Activated CD4-positive, alpha-beta memory T cell treated with anti-CD3 and anti-CD28 coated beads for 36 hours (primary cell): ENCODE measurements around the gene STOML3. TPM values are rescaled to one million over a fixed set of nuclear protein-coding genes. Genes with fewer than 3 reads are reported as not detected.

Experiments used
- CTCF ChIA-PET: fragments of 350-600 bp; sonication (Branson Sonifier 250); formaldehyde crosslinking; loops from one replicate; lab custom pipeline; 2021; ENCODE audit warnings: antibody characterized with exemption, inconsistent platforms; lab: Charles Lee
- POLR2A ChIA-PET: fragments of 350-600 bp; sonication (Branson Sonifier 250); formaldehyde crosslinking; loops from one replicate; lab custom pipeline; 2021; ENCODE audit warnings: antibody characterized with exemption; lab: Charles Lee
- DNase-seq: peaks from one replicate; pipeline ENCODE4 v3.0.0-alpha.2; 2020
- H3K27ac Mint-ChIP-seq: one replicate; pipeline ENCODE4 v1.8.0; 2021; ENCODE audit warnings: mixed read lengths
- H3K27me3 Mint-ChIP-seq: one replicate; pipeline ENCODE4 v1.8.0; 2021; ENCODE audit warnings: mixed read lengths
- H3K36me3 Mint-ChIP-seq: one replicate; pipeline ENCODE4 v1.8.0; 2021; ENCODE audit warnings: mixed read lengths
- H3K4me1 Mint-ChIP-seq: one replicate; pipeline ENCODE4 v1.8.0; 2021; ENCODE audit warnings: low read depth, mixed read lengths
- H3K4me3 Mint-ChIP-seq: one replicate; pipeline ENCODE4 v1.8.0; 2021; ENCODE audit warnings: mild to moderate bottlenecking, mixed read lengths
- H3K9me3 Mint-ChIP-seq: one replicate; pipeline ENCODE4 v1.8.0; 2021; ENCODE audit warnings: mixed read lengths
- intact Hi-C: fragments of 100-400 bp; cut with micrococcal nuclease; formaldehyde crosslinking; loops from one replicate; pipeline ENCODE4 v1.15.1; 2023
- total RNA-seq, 2 experiments: library from RNA; stranded (reverse); gene quantifications; one replicate each; pipeline ENCODE4 v1.2.3, GENCODE V29; 2021

Gene STOML3
- total RNA-seq, 2 experiments from 2014 or later: not detected

GRCh38 chr13:38980750-38981078 is 9.9 kb downstream of the STOML3 start:
- intact Hi-C loops: no loop called here
- peaks cover 5% of the 10 kb centered on the region for H3K27me3 Mint-ChIP-seq
- H3K4me3 Mint-ChIP-seq: no peak overlapping the region
- no peaks in the 10 kb centered on the region for H3K4me1 Mint-ChIP-seq
- POLR2A ChIA-PET: no interaction called here
- peaks cover 20% of the 10 kb centered on the region for H3K9me3 Mint-ChIP-seq
- H3K36me3 Mint-ChIP-seq: peaks cover 2% of the 10 kb centered on the region
- no peak overlapping the region for H3K27ac Mint-ChIP-seq
- DNase-seq: no peak
- CTCF ChIA-PET: no interaction called here

- Mint-ChIP-seq H3K4me1 (no peaks in the 10 kb centered on the region), H3K36me3 (peaks cover 2% of the 10 kb centered on the region), H3K27me3 (peaks cover 5% of the 10 kb centered on the region), H3K27ac (no peak overlapping the region), H3K9me3 (peaks cover 20% of the 10 kb centered on the region), H3K4me3 (no peak overlapping the region)
- intact Hi-C loops: no loop called here
- DNase-seq: no peak
- ChIA-PET CTCF (no interaction called here), POLR2A (no interaction called here)
Observed at GRCh38 chr13:38979891-38980749, 10.5 kb downstream of the STOML3 start.

- intact Hi-C loops: no loop called here
- no peak for DNase-seq
- ChIA-PET POLR2A (no interaction called here), CTCF (no interaction called here)
- Mint-ChIP-seq H3K4me1 (no peaks in the 10 kb centered on the region), H3K9me3 (no peaks in the 10 kb centered on the region), H3K27ac (no peak overlapping the region), H3K4me3 (no peak overlapping the region), H3K36me3 (no peaks in the 10 kb centered on the region), H3K27me3 (peaks cover 5% of the 10 kb centered on the region)
Observed at GRCh38 chr13:38970380-38971051, 20.1 kb downstream of the STOML3 start.

GRCh38 chr13:38969187-38969586 is 21.4 kb downstream of the STOML3 start:
- ChIA-PET CTCF (no interaction called here), POLR2A (no interaction called here)
- H3K36me3 Mint-ChIP-seq: no peaks in the 10 kb centered on the region
- H3K27ac Mint-ChIP-seq: no peak overlapping the region
- no peaks in the 10 kb centered on the region for H3K9me3 Mint-ChIP-seq
- H3K4me1 Mint-ChIP-seq: no peaks in the 10 kb centered on the region
- peaks cover 9% of the 10 kb centered on the region for H3K27me3 Mint-ChIP-seq
- no peak for DNase-seq
- intact Hi-C loops: no loop called here
- H3K4me3 Mint-ChIP-seq: no peak overlapping the region

GRCh38 chr13:38967446-38967845 is 23.2 kb downstream of the STOML3 start:
- Mint-ChIP-seq H3K4me1 (no peaks in the 10 kb centered on the region), H3K27me3 (peaks cover 9% of the 10 kb centered on the region), H3K4me3 (no peak overlapping the region), H3K27ac (no peak overlapping the region), H3K36me3 (no peaks in the 10 kb centered on the region), H3K9me3 (no peaks in the 10 kb centered on the region)
- DNase-seq: no peak
- intact Hi-C loops: no loop called here
- POLR2A ChIA-PET: no interaction called here
- CTCF ChIA-PET: no interaction called here

- H3K4me1 Mint-ChIP-seq: no peaks in the 10 kb centered on the region
- no peak for DNase-seq
- H3K9me3 Mint-ChIP-seq: no peaks in the 10 kb centered on the region
- intact Hi-C loops: no loop called here
- POLR2A ChIA-PET: no interaction called here
- no peak overlapping the region for H3K4me3 Mint-ChIP-seq
- H3K36me3 Mint-ChIP-seq: no peaks in the 10 kb centered on the region
- CTCF ChIA-PET: no interaction called here
- H3K27me3 Mint-ChIP-seq: peaks cover 14% of the 10 kb centered on the region
- no peak overlapping the region for H3K27ac Mint-ChIP-seq
Observed at GRCh38 chr13:38965281-38965680, 25.4 kb downstream of the STOML3 start.

- Mint-ChIP-seq H3K4me3 (no peak overlapping the region), H3K9me3 (no peaks in the 10 kb centered on the region), H3K36me3 (no peaks in the 10 kb centered on the region), H3K27me3 (peaks cover 10% of the 10 kb centered on the region), H3K27ac (no peak overlapping the region), H3K4me1 (no peaks in the 10 kb centered on the region)
- no peak for DNase-seq
- ChIA-PET CTCF (no interaction called here), POLR2A (interaction anchor here (0.5 kb wide), 1 partner anchor 13 kb away, joined by 4 read pairs; no protein-coding TSS in a partner anchor)
- intact Hi-C loops: no loop called here
Observed at GRCh38 chr13:38960175-38960574, 30.5 kb downstream of the STOML3 start.

GRCh38 chr13:38957794-38958592 is 32.6 kb downstream of the STOML3 start:
- peaks cover 18% of the 10 kb centered on the region for H3K27me3 Mint-ChIP-seq
- no peak for DNase-seq
- H3K4me1 Mint-ChIP-seq: no peaks in the 10 kb centered on the region
- POLR2A ChIA-PET: no interaction called here
- no peaks in the 10 kb centered on the region for H3K36me3 Mint-ChIP-seq
- no peak overlapping the region for H3K4me3 Mint-ChIP-seq
- no peaks in the 10 kb centered on the region for H3K9me3 Mint-ChIP-seq
- intact Hi-C loops: no loop called here
- H3K27ac Mint-ChIP-seq: no peak overlapping the region
- CTCF ChIA-PET: no interaction called here

- intact Hi-C loops: no loop called here
- Mint-ChIP-seq H3K27ac (no peak overlapping the region), H3K4me1 (peaks cover 6% of the 10 kb centered on the region), H3K36me3 (no peaks in the 10 kb centered on the region), H3K4me3 (no peak overlapping the region), H3K27me3 (peaks cover 14% of the 10 kb centered on the region), H3K9me3 (no peaks in the 10 kb centered on the region)
- ChIA-PET CTCF (no interaction called here), POLR2A (no interaction called here)
- no peak for DNase-seq
Observed at GRCh38 chr13:38954844-38955243, 35.8 kb downstream of the STOML3 start.

GRCh38 chr13:38954291-38954690 is 36.3 kb downstream of the STOML3 start:
- Mint-ChIP-seq H3K4me3 (no peak overlapping the region), H3K27me3 (peaks cover 14% of the 10 kb centered on the region), H3K27ac (no peak overlapping the region), H3K9me3 (no peaks in the 10 kb centered on the region), H3K4me1 (peaks cover 6% of the 10 kb centered on the region), H3K36me3 (no peaks in the 10 kb centered on the region)
- POLR2A ChIA-PET: no interaction called here
- DNase-seq: no peak
- CTCF ChIA-PET: no interaction called here
- intact Hi-C loops: no loop called here

GRCh38 chr13:38952827-38953226 is 37.8 kb downstream of the STOML3 start:
- intact Hi-C loops: no loop called here
- H3K4me1 Mint-ChIP-seq: peaks cover 6% of the 10 kb centered on the region
- no peak overlapping the region for H3K4me3 Mint-ChIP-seq
- no peaks in the 10 kb centered on the region for H3K9me3 Mint-ChIP-seq
- no peak for DNase-seq
- peaks cover 12% of the 10 kb centered on the region for H3K27me3 Mint-ChIP-seq
- POLR2A ChIA-PET: no interaction called here
- CTCF ChIA-PET: no interaction called here
- H3K27ac Mint-ChIP-seq: no peak overlapping the region
- H3K36me3 Mint-ChIP-seq: no peaks in the 10 kb centered on the region
